Naive thymus-derived CD4-positive, alpha-beta T cell (primary cell): Measurements from ENCODE around the gene SH3D19. TPM values are rescaled to one million over a fixed set of nuclear protein-coding genes. Genes with fewer than 3 reads are reported as not detected.
A peak's percentile ranks its signal among the peaks of the same experiment; 100 is the strongest.

Experiments
- ATAC-seq: fragments of 150-1000 bp; cut with Tn5 transposase; 2 replicates; pipeline ENCODE4 v1.10.0; 2021; ENCODE audit warnings: mild to moderate bottlenecking, moderate library complexity
- CTCF ChIA-PET: fragments of 350-600 bp; sonication (Branson Sonifier 250); formaldehyde crosslinking; loops from one replicate; lab custom pipeline; 2021; ENCODE audit warnings: antibody characterized with exemption; lab: Charles Lee
- POLR2A ChIA-PET: fragments of 350-600 bp; sonication (Branson Sonifier 250); formaldehyde crosslinking; loops from one replicate; lab custom pipeline; 2021; ENCODE audit warnings: antibody characterized with exemption, inconsistent platforms; lab: Charles Lee
- DNase-seq, 9 donors: peaks; one replicate each; pipeline versions ENCODE4 v3.0.0 to v3.0.0-alpha.2; 2020 to 2022; ENCODE audit warnings: mixed read lengths in 1 of 9
- H3K27ac ChIP-seq: one replicate; pipeline ENCODE4 v1.7.0; 2013; ENCODE audit warnings: mild to moderate bottlenecking, low read depth, low read length, moderate library complexity
- H3K27me3 ChIP-seq, 2 donors: one replicate each; pipeline ENCODE4 v1.7.0; 2013; ENCODE audit warnings: low read length in 2 of 2, mild to moderate bottlenecking in 2 of 2, moderate library complexity in 2 of 2; ENCODE audit not compliant: control insufficient read depth in 2 of 2, insufficient read depth in 2 of 2
- H3K36me3 ChIP-seq, 3 experiments: 1 replicate in 2 of 3; 2 replicates in 1 of 3; pipeline ENCODE4 v1.7.0; 2013; ENCODE audit warnings: low read length in 3 of 3, mild to moderate bottlenecking in 3 of 3, moderate library complexity in 1 of 3; ENCODE audit not compliant: insufficient read depth in 3 of 3, control insufficient read depth in 2 of 3
- H3K4me1 ChIP-seq, 2 donors: one replicate each; pipeline ENCODE4 v1.7.0; 2013; ENCODE audit warnings: low read length in 2 of 2, mild to moderate bottlenecking in 2 of 2, moderate library complexity in 1 of 2; ENCODE audit not compliant: control insufficient read depth in 2 of 2, insufficient read depth in 2 of 2
- H3K4me3 ChIP-seq: 2 replicates; pipeline ENCODE4 v1.7.0; 2013; ENCODE audit warnings: mild to moderate bottlenecking, low read length
- H3K9me3 ChIP-seq, 3 experiments: 1 replicate in 2 of 3; 2 replicates in 1 of 3; pipeline ENCODE4 v1.7.0; 2013; ENCODE audit warnings: low read length in 3 of 3; ENCODE audit not compliant: control insufficient read depth in 2 of 3
- H3K27ac Mint-ChIP-seq, 9 donors: one replicate each; pipeline ENCODE4 v1.8.0; 2020 to 2022; ENCODE audit warnings: mixed read lengths in 9 of 9, mild to moderate bottlenecking in 8 of 9, moderate library complexity in 5 of 9, inconsistent platforms in 2 of 9
- H3K27me3 Mint-ChIP-seq, 5 donors: one replicate each; pipeline ENCODE4 v1.8.0; 2021 to 2022; ENCODE audit warnings: mixed read lengths in 5 of 5, mild to moderate bottlenecking in 1 of 5
- H3K36me3 Mint-ChIP-seq, 5 donors: one replicate each; pipeline ENCODE4 v1.8.0; 2020 to 2022; ENCODE audit warnings: mixed read lengths in 5 of 5, mild to moderate bottlenecking in 3 of 5, inconsistent platforms in 1 of 5
- H3K4me1 Mint-ChIP-seq, 7 donors: one replicate each; pipeline ENCODE4 v1.8.0; 2020 to 2022; ENCODE audit warnings: mixed read lengths in 7 of 7, mild to moderate bottlenecking in 3 of 7, inconsistent platforms in 1 of 7
- H3K4me3 Mint-ChIP-seq, 10 donors: one replicate each; pipeline ENCODE4 v1.8.0; 2020 to 2022; ENCODE audit warnings: mild to moderate bottlenecking in 10 of 10, mixed read lengths in 10 of 10, moderate library complexity in 6 of 10, inconsistent platforms in 2 of 10
- H3K9me3 Mint-ChIP-seq, 11 donors: one replicate each; pipeline ENCODE4 v1.8.0; 2020 to 2022; ENCODE audit warnings: mixed read lengths in 11 of 11, mild to moderate bottlenecking in 4 of 11, inconsistent platforms in 1 of 11, moderate library complexity in 1 of 11
- intact Hi-C, 2 donors: fragments of 100-400 bp; cut with micrococcal nuclease; formaldehyde crosslinking; loops; one replicate each; pipeline ENCODE4 v1.15.1; 2023
- polyA plus RNA-seq, 2 donors: library from polyadenylated mRNA; unstranded; fragments of 300-500 nt; fragmentation: Illumina TruSeq; gene quantifications; one replicate each; pipeline ENCODE4 v1.2.3, GENCODE V29; 2021
- total RNA-seq, 6 experiments: library from RNA in 5 of 6; stranded (reverse) in 5 of 6; gene quantifications; 1 replicate in 5 of 6; 2 replicates in 1 of 6; pipeline ENCODE4 v1.2.3 and lab custom pipeline; 2021 to 2026

SH3D19 gene
- total and polyA plus RNA-seq, 7 experiments from 2014 or later: 0.66 to 1.8 (median 1.0) TPM; not detected in 2

GRCh38 chr4:151099229-151099975 is 226.0 kb downstream of the SH3D19 start, which contains the start of gene RPS3A:
TSS of gene RPS3A (plus strand) at chr4:151099628. CDS start at chr4:151099653, 25 bp downstream.
- CTCF ChIA-PET: interaction anchor here (0.7 to 1.5 kb wide), 3 partner anchors 9 to 1682 kb away, joined by 3 to 4 read pairs (median 4); no protein-coding TSS in a partner anchor
- Mint-ChIP-seq H3K4me3 (peak within 1 kb of the TSS; percentile 89 to 99 (median 96)), H3K27ac (peak within 1 kb of the TSS; percentile 97 to 99 (median 98)), H3K9me3 (peaks cover 0 to 6% (median 0%) of the 10 kb centered on the region in 11 donors), H3K27me3 (peaks cover 0 to 4% (median 0%) of the 10 kb centered on the region in 5 donors), H3K4me1 (peaks cover 24 to 43% (median 28%) of the 10 kb centered on the region in 7 donors), H3K36me3 (peaks cover 8 to 34% (median 23%) of the 10 kb centered on the region in 5 donors)
- Histone ChIP-seq H3K27ac (peak within 1 kb of the TSS; percentile 89), H3K27me3 (no peaks in the 10 kb centered on the region), H3K9me3 (no peaks in the 10 kb centered on the region), H3K4me3 (peak within 1 kb of the TSS; percentile 96), H3K36me3 (peaks cover 9 to 28% (median 28%) of the 10 kb centered on the region in 3 experiments), H3K4me1 (peaks cover 14 to 18% of the 10 kb centered on the region in 2 donors)
- DNase-seq: peak; percentile 95 to 100 (median 99)
- ATAC-seq: peak; percentile 97
- POLR2A ChIA-PET: interaction anchor here (1.0 to 3.1 kb wide), 10 partner anchors 9 to 1580 kb away, joined by 3 to 36 read pairs (median 4); partner anchors contain the start of genes LRBA and TMEM154
- intact Hi-C loops: loop anchor here (1.0 to 5.0 kb wide), 9 partner anchors 67 to 1680 kb away; partner anchors contain the start of genes ARFIP1 (in 2 of the 2), FBXW7 (in 2 of the 2), LRBA (in 2 of the 2) and TIGD4 (in 2 of the 2)

DNA sequence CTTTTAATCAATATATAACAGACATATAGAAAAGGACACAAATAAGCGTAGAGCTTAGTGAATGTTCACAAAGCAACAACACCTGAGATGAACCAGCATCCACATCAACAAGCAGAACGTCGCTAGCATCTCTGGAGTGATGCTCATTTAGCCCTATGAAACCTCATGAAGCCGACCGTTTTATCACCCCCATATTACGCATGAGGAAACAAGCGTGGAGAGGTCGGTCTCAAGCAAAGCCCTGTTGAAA is 226.5 kb downstream of the SH3D19 start:
- CTCF ChIA-PET: interaction anchor here (1.1 to 1.5 kb wide), 2 partner anchors 10 to 1682 kb away, joined by 3 to 4 read pairs; no protein-coding TSS in a partner anchor
- H3K9me3 ChIP-seq: no peaks in the 10 kb centered on the region
- no peaks in the 10 kb centered on the region for H3K27me3 ChIP-seq
- H3K4me3 Mint-ChIP-seq: peak overlapping the region; percentile 89 to 99 (median 96)
- POLR2A ChIA-PET: interaction anchor here (1.0 to 3.1 kb wide), 4 partner anchors 13 to 1580 kb away, joined by 3 to 36 read pairs (median 4); partner anchors contain the start of genes LRBA and TMEM154
- H3K27ac Mint-ChIP-seq: peak overlapping the region; percentile 97 to 99 (median 98)
- ATAC-seq: no peak
- H3K27me3 Mint-ChIP-seq: peaks cover 0 to 4% (median 0%) of the 10 kb centered on the region in 5 donors
- H3K27ac ChIP-seq: peak overlapping the region; percentile 78
- peaks cover 24 to 42% (median 28%) of the 10 kb centered on the region in 7 donors for H3K4me1 Mint-ChIP-seq
- peaks cover 8 to 33% (median 23%) of the 10 kb centered on the region in 5 donors for H3K36me3 Mint-ChIP-seq
- H3K4me1 ChIP-seq: peaks cover 14 to 18% of the 10 kb centered on the region in 2 donors
- peaks cover 0 to 6% (median 0%) of the 10 kb centered on the region in 11 donors for H3K9me3 Mint-ChIP-seq
- intact Hi-C loops: loop anchor here (1.0 to 5.0 kb wide), 10 partner anchors 67 to 1680 kb away; partner anchors contain the start of genes ARFIP1 (in 2 of the 2), FBXW7 (in 2 of the 2), LRBA (in 2 of the 2) and TIGD4 (in 2 of the 2)
- peaks cover 9 to 26% (median 23%) of the 10 kb centered on the region in 3 experiments for H3K36me3 ChIP-seq
- peak overlapping the region; percentile 59 for H3K4me3 ChIP-seq
- no peak for DNase-seq

GRCh38 chr4:151097759-151098158 is 227.6 kb downstream of the SH3D19 start:
- H3K4me3 Mint-ChIP-seq: peak overlapping the region in 9 of 10 donors; percentile 33 to 99 (median 95)
- H3K4me1 Mint-ChIP-seq: peaks cover 24 to 39% (median 25%) of the 10 kb centered on the region in 7 donors
- ChIA-PET CTCF (no interaction called here), POLR2A (interaction anchor here (0.7 kb wide), 2 partner anchors 22 to 1265 kb away, joined by 3 read pairs; no protein-coding TSS in a partner anchor)
- no peak for DNase-seq
- H3K27me3 Mint-ChIP-seq: peaks cover 0 to 4% (median 0%) of the 10 kb centered on the region in 5 donors
- no peaks in the 10 kb centered on the region for H3K9me3 ChIP-seq
- intact Hi-C loops: loop anchor here (1.0 to 5.0 kb wide), 4 partner anchors 65 to 1005 kb away; no protein-coding TSS in a partner anchor
- no peak for ATAC-seq
- peaks cover 8 to 27% (median 23%) of the 10 kb centered on the region in 5 donors for H3K36me3 Mint-ChIP-seq
- H3K27ac ChIP-seq: no peak overlapping the region
- H3K4me1 ChIP-seq: peaks cover 14 to 18% of the 10 kb centered on the region in 2 donors
- H3K27ac Mint-ChIP-seq: peak overlapping the region; percentile 97 to 99 (median 98)
- no peaks in the 10 kb centered on the region for H3K27me3 ChIP-seq
- peaks cover 0 to 6% (median 0%) of the 10 kb centered on the region in 11 donors for H3K9me3 Mint-ChIP-seq
- H3K36me3 ChIP-seq: peaks cover 9 to 15% (median 13%) of the 10 kb centered on the region in 3 experiments
- H3K4me3 ChIP-seq: no peak overlapping the region

DNA sequence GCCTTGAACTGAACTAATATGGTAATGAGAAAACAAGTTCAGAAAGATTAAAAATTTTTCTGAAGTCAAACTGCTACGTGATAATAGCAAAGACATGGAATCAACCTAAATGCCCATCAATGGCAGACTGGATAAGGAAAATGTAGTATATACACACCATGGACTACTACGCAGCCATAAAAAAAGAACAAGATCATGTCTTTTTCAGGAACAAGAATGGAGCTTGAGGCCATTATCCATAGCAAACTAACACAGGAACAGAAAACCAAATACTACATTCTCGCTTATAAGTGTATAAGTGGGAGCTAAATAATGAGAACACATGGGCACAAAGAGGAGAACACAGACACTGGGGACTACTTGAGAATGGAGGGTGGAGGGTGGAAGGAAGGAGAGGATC is 230.3 kb downstream of the SH3D19 start:
- CTCF ChIA-PET: no interaction called here
- H3K4me1 Mint-ChIP-seq: peaks cover 1 to 17% (median 3%) of the 10 kb centered on the region in 7 donors
- Histone ChIP-seq H3K27ac (no peak overlapping the region), H3K4me3 (no peak overlapping the region), H3K36me3 (no peaks in the 10 kb centered on the region), H3K4me1 (no peaks in the 10 kb centered on the region), H3K27me3 (no peaks in the 10 kb centered on the region), H3K9me3 (no peaks in the 10 kb centered on the region)
- peaks cover 0 to 6% (median 3%) of the 10 kb centered on the region in 5 donors for H3K36me3 Mint-ChIP-seq
- no peak for ATAC-seq
- intact Hi-C loops: loop anchor here in 1 of 2 donors (5.0 kb wide), 2 partner anchors 63 to 1007 kb away; no protein-coding TSS in a partner anchor
- H3K27me3 Mint-ChIP-seq: peaks cover 0 to 4% (median 0%) of the 10 kb centered on the region in 5 donors
- peaks cover 0 to 6% (median 0%) of the 10 kb centered on the region in 11 donors for H3K9me3 Mint-ChIP-seq
- no peak for DNase-seq
- peak overlapping the region in 1 of 9 donors; percentile 44 for H3K27ac Mint-ChIP-seq
- POLR2A ChIA-PET: no interaction called here
- no peak overlapping the region for H3K4me3 Mint-ChIP-seq

GRCh38 chr4:151094290-151094751 is 231.1 kb downstream of the SH3D19 start:
- peaks cover 0 to 3% (median 0%) of the 10 kb centered on the region in 5 donors for H3K27me3 Mint-ChIP-seq
- ChIA-PET CTCF (no interaction called here), POLR2A (no interaction called here)
- H3K36me3 Mint-ChIP-seq: peaks cover 0 to under 1% (median 0%) of the 10 kb centered on the region in 5 donors
- DNase-seq (no peak), ATAC-seq (no peak)
- H3K4me3 ChIP-seq: no peak overlapping the region
- H3K27me3 ChIP-seq: no peaks in the 10 kb centered on the region
- no peaks in the 10 kb centered on the region for H3K9me3 ChIP-seq
- H3K4me1 Mint-ChIP-seq: peaks cover 0 to 17% (median 0%) of the 10 kb centered on the region in 7 donors
- intact Hi-C loops: no loop called here
- no peak overlapping the region for H3K27ac ChIP-seq
- no peaks in the 10 kb centered on the region for H3K36me3 ChIP-seq
- peaks cover 0 to 4% (median 0%) of the 10 kb centered on the region in 11 donors for H3K9me3 Mint-ChIP-seq
- no peak overlapping the region for H3K4me3 Mint-ChIP-seq
- H3K27ac Mint-ChIP-seq: no peak overlapping the region
- no peaks in the 10 kb centered on the region for H3K4me1 ChIP-seq

GRCh38 chr4:151093203-151093602 is 232.2 kb downstream of the SH3D19 start:
- DNase-seq (no peak), ATAC-seq (no peak)
- ChIA-PET POLR2A (no interaction called here), CTCF (interaction anchor here (0.5 kb wide), 1 partner anchor 895 kb away, joined by 3 read pairs; no protein-coding TSS in a partner anchor)
- Histone ChIP-seq H3K36me3 (no peaks in the 10 kb centered on the region), H3K27ac (no peak overlapping the region), H3K4me1 (no peaks in the 10 kb centered on the region), H3K27me3 (no peaks in the 10 kb centered on the region), H3K4me3 (no peak overlapping the region), H3K9me3 (no peaks in the 10 kb centered on the region)
- Mint-ChIP-seq H3K4me3 (no peak overlapping the region), H3K27me3 (no peaks in the 10 kb centered on the region), H3K4me1 (peaks cover 0 to 13% (median 0%) of the 10 kb centered on the region in 7 donors), H3K36me3 (no peaks in the 10 kb centered on the region), H3K9me3 (no peaks in the 10 kb centered on the region), H3K27ac (peak overlapping the region in 1 of 9 donors; percentile 6)
- intact Hi-C loops: no loop called here
